SK-N-MC (cell line): ENCODE measurements around the gene EXT2.

Source experiments
- EZH2 ChIP-seq: fragments of 200-600 bp; sonication (generic); IDR thresholded peaks from one replicate; pipeline ENCODE4 v1.6.1; 2017; ENCODE audit warnings: antibody characterized with exemption
- POLR2AphosphoS5 ChIP-seq: IDR thresholded peaks from 2 replicates; pipeline ENCODE4 v1.6.1; 2012; ENCODE audit warnings: mild to moderate bottlenecking, low read depth, low read length, borderline replicate concordance

- TF ChIP-seq EZH2 (no peak), POLR2AphosphoS5 (no peak)
Observed at GRCh38 chr11:44224867-44225501, 129.5 kb downstream of the EXT2 start.
